Measurements from ENCODE around the gene SLC14A1.
"Not testable (repeated sequence)": the region's sequence is repeated elsewhere in the genome, so short reads cannot be mapped to it uniquely, and the experiment has no call there.

The SLC14A1 gene

GRCh38 chr18:45724601-45725000 is 620 bp downstream of the SLC14A1 start:
- no peak for DNase-seq

DNA sequence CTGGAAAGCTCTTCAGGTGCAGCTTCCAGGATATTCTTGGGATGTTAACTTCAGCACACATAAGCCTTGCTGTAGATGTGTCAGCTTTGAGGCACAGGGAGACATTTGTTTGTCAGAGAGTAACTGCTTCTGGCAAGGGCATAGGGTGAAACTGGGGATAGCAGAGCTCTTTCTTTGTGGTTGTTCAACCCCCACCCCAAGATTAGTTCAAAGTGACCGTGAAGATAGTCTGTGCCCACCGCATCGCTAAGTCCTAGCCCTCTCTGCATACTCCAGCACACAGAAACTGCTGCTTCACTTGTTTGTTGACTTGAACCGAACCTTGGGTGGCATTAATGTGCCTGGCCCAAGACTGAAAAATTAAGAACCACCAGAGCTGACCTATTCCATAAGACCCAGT is 1.4 kb downstream of the SLC14A1 start:
- DNase-seq: no peak

DNA sequence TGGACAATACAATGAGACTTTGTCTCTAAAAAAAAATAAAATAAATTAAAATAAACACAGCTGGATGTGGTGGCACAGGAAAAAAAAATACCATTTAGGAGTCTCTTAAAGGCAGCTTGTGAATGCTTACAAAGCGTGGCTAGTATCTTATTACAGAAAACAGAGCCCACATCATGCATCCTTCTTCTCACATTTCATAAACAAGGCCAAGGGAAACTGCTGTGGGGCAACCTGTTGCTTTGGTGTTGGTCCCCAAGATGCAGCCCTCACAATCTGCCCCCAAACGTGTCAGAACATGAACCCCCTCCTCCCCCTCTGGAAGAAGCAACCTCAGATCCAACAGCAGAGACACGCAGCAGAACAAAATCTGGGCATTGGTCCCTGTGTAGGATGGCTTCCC is 2.6 kb downstream of the SLC14A1 start:
- DNase-seq: no peak

DNA sequence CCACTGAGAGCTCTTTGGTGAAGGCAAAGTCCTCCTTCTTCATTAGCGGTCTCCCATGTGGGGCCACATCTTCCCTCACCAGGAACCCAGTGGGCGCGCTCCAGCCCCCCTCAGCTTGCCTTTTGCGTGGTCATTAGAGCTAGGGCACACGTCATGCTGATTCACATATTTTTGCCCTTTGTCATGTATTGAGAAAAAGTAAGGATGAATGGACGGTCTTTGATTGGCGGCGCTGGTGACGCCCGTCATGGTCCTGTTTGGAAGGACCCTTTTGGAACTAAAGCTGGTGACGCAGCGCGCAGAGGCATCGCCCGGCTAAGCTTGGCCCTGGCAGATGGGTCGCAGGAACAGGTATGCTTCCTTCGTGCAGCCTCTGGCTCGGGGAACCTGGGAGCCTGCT is 3.1 kb downstream of the SLC14A1 start:
- DNase-seq: no peak

DNA sequence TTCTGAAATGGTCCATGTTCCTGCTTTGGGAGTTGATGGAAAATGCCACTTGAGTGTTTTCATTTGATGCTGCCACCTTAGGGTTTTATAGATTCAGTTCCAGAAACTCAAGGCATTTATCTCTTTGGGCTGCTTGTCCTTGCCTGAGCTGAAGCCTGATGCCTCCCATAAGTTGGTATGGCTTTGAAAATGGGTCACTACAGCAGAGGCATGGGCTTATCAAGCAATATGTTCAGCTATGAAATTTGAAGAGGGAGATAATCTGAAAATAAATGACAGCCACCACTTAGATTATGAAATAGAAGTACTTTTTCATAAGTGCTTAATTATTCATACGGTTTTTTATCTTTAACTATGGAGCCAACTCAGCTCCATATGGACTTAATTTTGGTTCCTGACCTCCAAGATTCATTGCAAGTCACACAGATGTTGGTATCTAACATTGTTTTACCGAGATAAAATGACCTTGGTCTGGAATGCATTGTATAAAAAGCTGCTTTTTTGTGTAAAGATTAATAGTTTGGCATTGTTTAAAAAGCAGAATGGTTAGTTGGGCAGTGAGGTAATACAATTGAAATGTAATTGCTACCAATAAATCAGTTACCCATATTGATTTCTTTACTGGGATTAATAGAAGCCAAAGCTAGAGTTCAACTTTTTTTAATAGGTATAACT is 4.5 kb downstream of the SLC14A1 start:
- no peak for DNase-seq

DNA sequence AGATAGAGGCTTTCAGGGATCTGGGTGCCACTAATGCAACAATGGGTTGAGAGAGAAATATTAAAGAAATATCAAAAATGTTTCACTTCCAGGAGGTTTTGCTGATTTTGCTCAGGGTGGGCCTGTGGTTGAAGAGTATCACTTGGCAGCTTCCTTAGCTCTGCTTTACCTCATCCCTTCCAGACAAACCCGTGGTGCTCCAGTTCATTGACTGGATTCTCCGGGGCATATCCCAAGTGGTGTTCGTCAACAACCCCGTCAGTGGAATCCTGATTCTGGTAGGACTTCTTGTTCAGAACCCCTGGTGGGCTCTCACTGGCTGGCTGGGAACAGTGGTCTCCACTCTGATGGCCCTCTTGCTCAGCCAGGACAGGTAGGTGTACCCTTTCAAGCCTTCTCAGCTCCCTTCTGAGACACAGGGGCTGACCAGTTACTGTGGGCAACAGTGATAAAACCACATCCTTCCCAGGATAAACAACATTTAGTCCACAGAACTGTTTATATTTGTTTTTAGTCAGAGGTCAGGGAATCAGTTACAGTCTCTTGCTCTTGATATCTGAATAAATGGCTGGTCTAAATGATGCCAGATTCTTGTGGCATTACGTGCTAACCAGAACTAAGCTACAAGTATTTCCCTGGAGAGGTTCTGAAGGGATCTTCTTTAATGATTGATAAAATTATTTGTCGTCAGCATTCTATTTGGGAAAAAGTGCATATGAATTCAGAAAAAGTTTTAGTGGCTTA is 7.0 kb downstream of the SLC14A1 start:
- no peak for DNase-seq

DNA sequence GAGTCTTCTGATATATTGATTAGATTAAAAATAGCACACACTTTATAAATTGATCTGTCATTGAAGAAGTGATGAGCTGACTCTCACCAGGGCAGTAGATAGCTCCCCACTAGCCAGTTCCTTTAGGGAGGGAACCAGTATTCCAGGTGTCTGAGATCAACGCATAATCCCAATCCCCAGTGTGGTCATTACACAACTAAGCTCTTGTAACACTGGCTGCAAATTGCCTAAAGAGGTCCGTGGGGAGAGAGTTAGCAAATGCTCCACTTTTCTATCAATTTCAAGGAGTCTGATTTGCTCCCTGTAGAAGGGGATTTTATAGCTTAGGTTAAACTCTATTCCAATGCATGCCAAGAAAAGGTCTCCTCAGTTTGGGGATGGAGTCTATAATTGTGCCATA is 7.7 kb downstream of the SLC14A1 start:
- no peak for DNase-seq

- DNase-seq: no peak
These were observed 9.6 kb downstream of the SLC14A1 start for GRCh38 chr18:45733535-45733934.

DNA sequence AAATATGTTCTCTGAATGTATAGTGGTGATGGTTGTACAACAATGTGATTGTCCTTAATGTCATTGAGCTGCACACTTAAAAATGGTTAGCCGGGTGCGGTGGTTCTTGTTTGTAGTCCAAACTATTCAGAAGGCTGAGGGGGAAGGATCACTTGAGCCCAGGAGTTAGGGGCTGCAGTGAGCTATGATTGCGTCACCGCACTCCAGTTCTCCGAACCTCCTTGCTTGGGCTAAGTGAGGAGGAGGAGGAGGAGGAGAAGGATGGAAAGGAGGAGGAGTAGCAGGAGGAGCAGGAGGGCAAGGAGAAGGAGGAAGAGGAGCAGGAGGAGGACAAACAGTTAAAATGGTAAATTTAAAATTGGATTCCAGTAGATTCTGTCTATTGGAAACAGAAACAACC is 10.5 kb downstream of the SLC14A1 start:
- no peak for DNase-seq

GRCh38 chr18:45734944-45735343 is 11.0 kb downstream of the SLC14A1 start:
- no peak for DNase-seq

- DNase-seq: no peak
These were observed 14.7 kb downstream of the SLC14A1 start for GRCh38 chr18:45738660-45739059.

DNA sequence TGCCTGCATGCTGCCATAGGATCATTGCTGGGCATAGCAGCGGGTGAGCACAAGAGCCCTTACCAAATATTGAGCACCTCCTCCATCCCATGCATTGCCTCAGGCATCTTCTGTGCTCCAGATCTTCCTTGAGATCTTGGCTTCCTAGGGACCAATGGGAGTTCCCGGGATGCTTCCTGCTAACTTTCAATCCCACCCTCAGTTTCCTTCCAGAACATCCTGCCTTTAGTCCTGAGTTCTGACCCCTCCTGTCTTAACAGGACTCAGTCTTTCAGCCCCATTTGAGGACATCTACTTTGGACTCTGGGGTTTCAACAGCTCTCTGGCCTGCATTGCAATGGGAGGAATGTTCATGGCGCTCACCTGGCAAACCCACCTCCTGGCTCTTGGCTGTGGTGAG is 15.3 kb downstream of the SLC14A1 start:
- DNase-seq: no peak

- DNase-seq: no peak
These were observed 15.9 kb downstream of the SLC14A1 start for GRCh38 chr18:45739848-45740247.

DNA sequence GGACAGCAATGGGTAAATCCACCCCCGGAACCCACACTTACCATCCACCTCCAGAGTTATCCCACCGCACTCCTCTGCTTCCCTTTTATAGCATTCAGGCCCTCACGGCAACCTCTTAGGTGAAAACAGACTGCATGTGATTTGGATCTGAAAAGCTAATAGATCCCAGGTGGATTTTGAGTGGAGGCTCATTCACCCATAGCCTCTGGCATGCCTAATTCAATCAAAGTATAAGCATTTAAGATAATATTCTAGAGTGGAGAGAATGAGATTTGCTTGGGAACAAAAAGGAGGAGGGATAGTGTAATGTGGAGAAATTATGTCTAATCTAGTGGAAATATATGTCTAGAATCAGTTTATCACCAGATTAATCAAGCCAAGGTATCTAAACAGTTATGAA is 17.1 kb downstream of the SLC14A1 start:
- no peak for DNase-seq

DNA sequence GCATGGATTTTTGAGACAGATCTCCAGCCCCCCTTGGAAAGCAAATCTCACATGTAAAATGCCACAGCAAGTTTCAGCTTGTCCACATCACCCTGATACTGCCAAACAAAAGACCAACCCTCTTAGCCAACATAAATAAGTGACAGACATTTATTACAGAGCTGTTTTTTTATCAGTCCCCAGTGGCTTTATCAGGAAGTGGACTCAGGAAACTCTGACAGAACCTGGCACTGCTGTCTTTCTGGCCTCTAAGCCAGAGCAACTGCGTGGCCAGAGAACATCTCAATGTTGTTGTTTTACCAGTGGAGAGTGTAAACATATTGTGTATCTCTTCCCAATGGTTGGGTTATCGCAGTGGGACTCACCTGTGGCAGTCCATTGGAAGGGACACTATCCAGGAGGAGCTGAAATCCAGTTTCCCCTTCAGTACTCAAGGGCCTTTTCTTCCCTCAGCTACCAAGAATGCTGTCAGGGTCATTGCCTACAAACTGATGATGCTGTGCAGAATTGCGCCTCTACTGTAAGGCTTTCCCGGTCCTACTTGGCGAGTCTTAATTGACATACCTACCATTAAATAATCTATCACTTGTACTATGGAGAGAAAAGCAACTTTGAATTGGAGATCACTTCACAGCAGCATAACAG is 22.0 kb downstream of the SLC14A1 start:
- no peak for DNase-seq

- no peak for DNase-seq
These were observed 24.5 kb downstream of the SLC14A1 start for GRCh38 chr18:45748501-45748900.

DNA sequence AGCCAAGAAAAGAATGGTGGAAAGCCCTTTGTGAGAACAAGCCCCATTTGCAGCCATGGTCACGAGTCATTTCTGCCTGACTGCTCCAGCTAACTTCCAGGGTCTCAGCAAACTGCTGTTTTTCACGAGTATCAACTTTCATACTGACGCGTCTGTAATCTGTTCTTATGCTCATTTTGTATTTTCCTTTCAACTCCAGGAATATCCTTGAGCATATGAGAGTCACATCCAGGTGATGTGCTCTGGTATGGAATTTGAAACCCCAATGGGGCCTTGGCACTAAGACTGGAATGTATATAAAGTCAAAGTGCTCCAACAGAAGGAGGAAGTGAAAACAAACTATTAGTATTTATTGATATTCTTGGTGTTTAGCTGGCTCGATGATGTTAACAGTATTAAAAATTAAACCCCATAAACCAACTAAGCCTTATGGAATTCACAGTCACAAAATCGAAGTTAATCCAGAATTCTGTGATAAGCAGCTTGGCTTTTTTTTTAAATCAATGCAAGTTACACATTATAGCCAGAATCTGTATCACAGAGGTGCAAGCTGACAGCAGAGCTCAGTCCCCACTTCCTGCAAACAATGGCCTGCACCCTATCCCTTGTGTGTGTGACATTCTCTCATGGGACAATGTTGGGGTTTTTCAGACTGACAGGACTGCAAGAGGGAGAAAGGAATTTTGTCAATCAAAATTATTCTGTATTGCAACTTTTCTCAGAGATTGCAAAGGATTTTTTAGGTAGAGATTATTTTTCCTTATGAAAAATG is 26.1 kb downstream of the SLC14A1 start:
- no peak for DNase-seq

GRCh38 chr18:45751766-45752165 is 27.8 kb downstream of the SLC14A1 start:
- no peak for DNase-seq

GRCh38 chr18:45752681-45753080 is 28.7 kb downstream of the SLC14A1 start:
- DNase-seq: no peak

- no peak for DNase-seq
These were observed 29.3 kb downstream of the SLC14A1 start for GRCh38 chr18:45753286-45753685.

DNA sequence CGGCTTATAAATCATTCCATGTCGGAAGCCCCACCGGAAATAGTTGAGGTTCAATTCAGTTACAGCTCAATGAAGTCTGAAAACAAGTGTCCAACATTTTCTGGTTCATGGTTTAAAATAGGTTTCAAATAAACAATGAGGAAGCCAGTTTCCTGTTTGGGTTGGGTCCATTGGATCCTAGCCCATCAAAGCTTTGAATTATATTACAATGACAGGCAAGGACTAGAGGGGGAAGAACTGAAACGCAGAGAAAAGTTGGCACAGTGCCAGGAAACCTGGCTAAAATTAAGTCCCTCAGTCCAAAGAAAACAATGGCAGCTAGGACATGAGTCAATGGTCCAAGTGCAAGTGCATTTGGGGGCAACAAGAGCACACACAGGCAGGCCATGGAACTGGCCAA is 32.0 kb downstream of the SLC14A1 start:
- DNase-seq: peak; percentile 52

DNA sequence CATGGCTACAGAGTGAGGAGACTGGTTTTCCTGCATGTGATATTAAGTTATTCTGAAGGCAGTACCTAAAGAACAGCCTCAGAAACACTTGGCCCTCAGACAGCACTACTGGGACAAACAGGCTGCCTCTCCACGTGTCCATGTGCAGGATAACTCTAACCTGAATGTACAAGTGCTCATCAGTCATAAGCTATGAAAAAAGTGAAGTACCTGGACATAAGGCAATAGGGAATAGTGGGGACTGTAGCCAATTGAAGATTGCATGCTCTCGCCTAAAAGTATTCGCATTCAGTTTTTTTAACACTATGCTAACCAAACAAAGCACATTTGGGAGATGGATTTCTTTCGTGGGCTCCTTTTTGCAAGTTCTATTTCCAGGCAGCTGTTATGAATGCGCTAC is 33.0 kb downstream of the SLC14A1 start:
- DNase-seq: no peak

DNA sequence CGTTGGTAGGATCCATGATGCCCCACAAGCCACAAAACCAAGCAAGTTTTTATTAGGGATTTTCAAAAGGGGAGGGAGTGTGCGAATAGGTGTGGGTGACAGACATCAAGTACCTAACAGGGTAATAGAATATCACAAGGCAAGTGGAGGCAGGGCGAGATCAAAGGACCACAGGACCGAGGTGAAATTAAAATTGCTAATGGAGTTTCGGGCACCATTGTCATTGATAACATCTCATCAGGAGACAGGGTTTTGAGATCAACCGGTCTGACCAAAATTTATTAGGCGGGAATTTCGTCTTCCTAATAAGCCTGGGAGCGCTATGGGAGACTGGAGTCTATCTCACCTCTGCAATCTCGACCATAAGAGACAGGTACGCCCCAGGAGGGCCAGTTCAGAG is 33.7 kb downstream of the SLC14A1 start:
- not testable (repeated sequence) for DNase-seq
